ENCODE results near the gene AIRE.

GRCh38 chr21:44301141-44301540, 15.5 kb downstream of the AIRE start:
- TF ChIP-seq POLR2A (IDR thresholded peaks at IDR 0.05) (no peak), CTCF (IDR thresholded peaks at IDR 0.05) (no peak)
